Lung (tissue), 12 donors: Measurements from ENCODE around the gene PCDHA4. TPM values are rescaled to one million over a fixed set of nuclear protein-coding genes. Genes with fewer than 3 reads are reported as not detected.
"Not testable (repeated sequence)": the region's sequence is repeated elsewhere in the genome, so short reads cannot be mapped to it uniquely, and the experiment has no call there.

Source experiments
- ATAC-seq: fragments of 200-7000 bp; cut with Tn5 transposase; one replicate; pipeline ENCODE4 v1.9.1; 2020; ENCODE audit warnings: moderate number of reproducible peaks; ENCODE audit not compliant: insufficient read depth, low FRiP score
- DNase-seq, 3 donors: peaks; one replicate each; pipeline ENCODE4 v3.0.0-alpha.2; 2013 to 2017
- H3K27ac ChIP-seq, 2 donors: one replicate each; pipeline ENCODE4 v1.5.1; 2013; ENCODE audit warnings: mild to moderate bottlenecking in 2 of 2, moderate library complexity in 2 of 2, control low read depth in 1 of 2, inconsistent platforms in 1 of 2, low read depth in 1 of 2, low read length in 1 of 2
- H3K27me3 ChIP-seq, 3 donors: one replicate each; pipeline ENCODE4 v1.5.1; 2013; ENCODE audit warnings: low read length in 2 of 3; ENCODE audit not compliant: control insufficient read depth in 3 of 3, insufficient read depth in 3 of 3
- H3K36me3 ChIP-seq, 4 donors: one replicate each; pipeline ENCODE4 v1.5.1; 2013; ENCODE audit warnings: low read length in 4 of 4, mild to moderate bottlenecking in 1 of 4, moderate library complexity in 1 of 4; ENCODE audit not compliant: control insufficient read depth in 4 of 4, insufficient read depth in 4 of 4
- H3K4me1 ChIP-seq, 5 donors: one replicate each; pipeline ENCODE4 v1.5.1; 2013; ENCODE audit warnings: low read length in 5 of 5, mild to moderate bottlenecking in 2 of 5, moderate library complexity in 1 of 5; ENCODE audit not compliant: control insufficient read depth in 5 of 5, insufficient read depth in 5 of 5
- H3K4me3 ChIP-seq: one replicate; pipeline ENCODE4 v1.5.1; 2013; ENCODE audit warnings: mild to moderate bottlenecking, control low read depth, moderate library complexity
- H3K9ac ChIP-seq, 2 donors: one replicate each; pipeline ENCODE4 v1.5.1; 2013; ENCODE audit warnings: low read length in 2 of 2, control low read depth in 1 of 2; ENCODE audit not compliant: insufficient read depth in 1 of 2
- H3K9me3 ChIP-seq, 4 donors: one replicate each; pipeline ENCODE4 v1.5.1; 2013; ENCODE audit warnings: low read length in 3 of 4, mild to moderate bottlenecking in 1 of 4, moderate library complexity in 1 of 4; ENCODE audit not compliant: control insufficient read depth in 4 of 4, insufficient read depth in 3 of 4
- CTCF ChIP-seq: IDR thresholded peaks from 2 replicates; pipeline ENCODE4 v1.5.1; 2012; ENCODE audit warnings: mild to moderate bottlenecking; ENCODE audit errors: control extremely low read depth, extremely low read depth
- WGBS, 2 donors: extraction: QIAGEN DNeasy Blood & Tissue Kit; methylation state at CpG; one replicate each; pipeline ENCODE4 v1.1.7; 2013; 5-methylcytosine and 5-hydroxymethylcytosine counted together
- polyA plus RNA-seq, 2 donors: library from polyadenylated mRNA; stranded (reverse); fragments of 200-250 nt; gene quantifications; one replicate each; pipeline ENCODE4 v1.2.1, GENCODE V29; 2013
- total RNA-seq, 2 donors: library from RNA; depleted of rRNA in 1 of 2; stranded (reverse); fragments of >200 nt in 1 of 2; gene quantifications; one replicate each; pipeline ENCODE4 v1.2.1, GENCODE V29; 2014 to 2021
- donor health status: control.
- donor health status: control.
- donor health status: Bipolar disorder and iron deficiency.
- donor health status: healthy.
- donor health status: DM: yes; HTN: yes; CAD: no.

PCDHA4 gene
- total and polyA plus RNA-seq, 4 donors: 0.26 to 2.9 (median 1.0) TPM

- TF ChIP-seq CTCF: no peak
- H3K4me1 ChIP-seq: no peaks in the 10 kb centered on the region
- DNase-seq: no peak
- no peaks in the 10 kb centered on the region for H3K27me3 ChIP-seq
- 41 to 49% methylated on average over 103 of the region's 103 CpGs for WGBS, 2 donors
- H3K9ac ChIP-seq: no peak overlapping the region
- H3K27ac ChIP-seq: no peak overlapping the region
- no peak for ATAC-seq
- H3K36me3 ChIP-seq: no peaks in the 10 kb centered on the region
- peaks cover 0 to 21% (median 2%) of the 10 kb centered on the region in 4 donors for H3K9me3 ChIP-seq
- H3K4me3 ChIP-seq: no peak overlapping the region
Observed at GRCh38 chr5:140835622-140836510, 29.0 kb downstream of the PCDHA4 start.

GRCh38 chr5:140840978-140841962 is 34.4 kb downstream of the PCDHA4 start, which contains the start of gene PCDHA8:
Gene PCDHA8, plus strand, starts transcription at chr5:140841187. Its CDS starts 135 bp downstream, at chr5:140841322.
- Histone ChIP-seq H3K4me3 (no peak within 1 kb of the TSS), H3K4me1 (no peaks in the 10 kb centered on the region), H3K9ac (no peak within 1 kb of the TSS), H3K9me3 (peaks cover 0 to 13% (median 1%) of the 10 kb centered on the region in 4 donors), H3K36me3 (no peaks in the 10 kb centered on the region), H3K27ac (no peak within 1 kb of the TSS), H3K27me3 (no peaks in the 10 kb centered on the region)
- peak in 1 of 3 donors; percentile 1 for DNase-seq
- WGBS, 2 donors: 17 to 25% methylated on average over 40 to 47 of the region's 47 CpGs
- no peak for TF ChIP-seq CTCF
- ATAC-seq: no peak

- no peak overlapping the region for H3K4me3 ChIP-seq
- H3K4me1 ChIP-seq: no peaks in the 10 kb centered on the region
- no peaks in the 10 kb centered on the region for H3K36me3 ChIP-seq
- H3K9me3 ChIP-seq: peaks cover 0 to 7% (median 1%) of the 10 kb centered on the region in 4 donors
- ATAC-seq: no peak
- H3K27ac ChIP-seq: no peak overlapping the region
- 54% methylated on average over 48 of the region's 87 CpGs; no CpG with 5 or more reads in 1 of the 2 donors for WGBS, 2 donors
- no peak for DNase-seq
- no peak overlapping the region for H3K9ac ChIP-seq
- no peak for TF ChIP-seq CTCF
- H3K27me3 ChIP-seq: no peaks in the 10 kb centered on the region
Observed at GRCh38 chr5:140842798-140843733, 36.2 kb downstream of the PCDHA4 start.

- WGBS, 2 donors: 6 to 23% methylated on average over 9 to 36 of the region's 48 CpGs
- H3K4me3 ChIP-seq, H3K36me3 ChIP-seq, H3K27me3 ChIP-seq, H3K9ac ChIP-seq, H3K9me3 ChIP-seq, ATAC-seq, H3K4me1 ChIP-seq, H3K27ac ChIP-seq: not testable (repeated sequence)
- peak in 2 of 3 donors; percentile 7 to 14 for DNase-seq
Observed at GRCh38 chr5:140848139-140849102, 41.6 kb downstream of the PCDHA4 start, which contains the start of gene PCDHA9. Gene PCDHA9, plus strand, starts transcription at chr5:140848382. Its CDS starts 114 bp downstream, at chr5:140848496.
